Measurements from ENCODE around the gene HSPBAP1.

GRCh38 chr3:122797291-122797690, 3.7 kb upstream of the HSPBAP1 start:
- no peak for TF ChIP-seq CTCF (IDR thresholded peaks at IDR 0.05; ENCODE audit: low read depth, low read length)
- TF ChIP-seq, protein P1, sequence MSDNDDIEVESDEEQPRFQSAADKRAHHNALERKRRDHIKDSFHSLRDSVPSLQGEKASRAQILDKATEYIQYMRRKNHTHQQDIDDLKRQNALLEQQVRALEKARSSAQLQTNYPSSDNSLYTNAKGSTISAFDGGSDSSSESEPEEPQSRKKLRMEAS (IDR thresholded peaks at IDR 0.05; ENCODE audit: low read depth, low read length) = no peak

All from NB4 (cell line).